CD4-positive, alpha-beta T cell treated with Interleukin-1 beta for 1 hour (primary cell): ENCODE results near the gene PPP1R27.

Experiments
- DNase-seq, 2 donors: peaks; one replicate each; pipeline ENCODE4 v3.0.0-alpha.2; 2020 to 2022

The PPP1R27 gene

GRCh38 chr17:81819708-81820107, 15.1 kb downstream of the PPP1R27 start:
- DNase-seq, result no peak

DNA sequence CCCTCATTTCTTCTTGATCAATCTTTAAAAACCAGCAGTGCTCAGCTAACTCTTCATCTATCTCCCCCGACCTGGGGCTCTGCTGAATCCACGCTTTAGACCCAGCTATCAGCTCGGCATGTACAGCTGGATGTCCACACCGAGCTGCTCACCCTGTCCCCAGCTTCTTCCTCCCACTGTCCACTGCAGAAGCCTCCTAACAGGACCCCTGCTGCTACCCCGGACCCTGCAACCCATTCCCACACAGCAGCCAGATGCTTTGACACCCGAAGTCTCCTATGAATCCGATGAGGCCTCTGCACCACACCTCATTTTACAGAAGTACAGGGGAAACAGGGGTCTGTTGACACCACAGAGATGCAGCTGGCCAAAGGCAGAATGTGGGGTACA, 17.1 kb downstream of the PPP1R27 start:
- DNase-seq, result no peak

- no peak for DNase-seq
Observed at GRCh38 chr17:81815646-81815986, 19.2 kb downstream of the PPP1R27 start.

DNA sequence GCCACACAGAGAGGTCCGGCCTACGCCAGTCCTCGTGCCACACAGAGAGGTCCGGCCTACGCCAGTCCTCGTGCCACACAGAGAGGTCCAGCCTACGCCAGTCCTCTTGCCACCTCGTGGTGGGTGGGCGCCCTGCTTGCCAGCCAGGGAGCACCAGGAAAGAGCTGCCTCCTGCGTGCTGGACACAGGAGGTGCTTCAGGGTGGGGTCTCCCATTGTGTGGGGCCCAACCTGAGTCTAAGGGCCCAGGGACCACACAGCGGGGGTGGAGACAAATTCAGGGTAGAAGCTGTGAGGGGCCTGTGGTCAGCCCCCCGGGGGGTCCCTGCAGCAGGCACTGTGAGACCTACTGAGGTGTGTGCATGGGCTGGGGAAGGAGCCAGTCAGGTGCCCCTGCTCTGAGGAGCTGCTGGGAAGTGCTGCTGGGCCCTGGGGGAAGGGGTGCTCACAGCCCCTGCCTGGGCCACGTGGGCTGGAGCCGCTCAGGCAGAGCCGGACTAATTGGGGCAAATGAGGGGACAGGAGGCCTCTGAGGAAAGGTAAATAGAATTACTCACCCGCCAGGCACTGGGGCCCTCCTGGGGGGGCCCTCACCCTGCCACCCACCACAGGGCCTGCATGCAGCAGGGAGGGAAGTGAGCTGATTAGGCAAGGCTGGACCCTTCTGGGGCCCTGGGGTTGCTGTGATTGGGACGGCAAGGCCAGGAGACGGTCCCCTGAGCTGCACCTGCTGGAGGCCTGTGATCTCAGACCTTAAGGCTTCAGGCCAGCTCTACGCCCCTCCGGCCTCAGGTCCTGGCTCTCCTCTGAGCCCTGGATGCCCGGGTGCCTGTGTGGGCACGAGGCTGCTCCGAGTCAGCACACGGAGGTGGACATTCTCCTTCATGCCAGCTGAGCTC, 19.9 kb downstream of the PPP1R27 start:
- no peak for DNase-seq

- no peak for DNase-seq
Observed at GRCh38 chr17:81813861-81814683, 20.8 kb downstream of the PPP1R27 start.

GRCh38 chr17:81813371-81813684, 21.5 kb downstream of the PPP1R27 start:
- DNase-seq, result no peak

GRCh38 chr17:81812571-81813370, 22.1 kb downstream of the PPP1R27 start:
- DNase-seq, result no peak

- no peak for DNase-seq
Observed at GRCh38 chr17:81811705-81812570, 22.9 kb downstream of the PPP1R27 start.

DNA sequence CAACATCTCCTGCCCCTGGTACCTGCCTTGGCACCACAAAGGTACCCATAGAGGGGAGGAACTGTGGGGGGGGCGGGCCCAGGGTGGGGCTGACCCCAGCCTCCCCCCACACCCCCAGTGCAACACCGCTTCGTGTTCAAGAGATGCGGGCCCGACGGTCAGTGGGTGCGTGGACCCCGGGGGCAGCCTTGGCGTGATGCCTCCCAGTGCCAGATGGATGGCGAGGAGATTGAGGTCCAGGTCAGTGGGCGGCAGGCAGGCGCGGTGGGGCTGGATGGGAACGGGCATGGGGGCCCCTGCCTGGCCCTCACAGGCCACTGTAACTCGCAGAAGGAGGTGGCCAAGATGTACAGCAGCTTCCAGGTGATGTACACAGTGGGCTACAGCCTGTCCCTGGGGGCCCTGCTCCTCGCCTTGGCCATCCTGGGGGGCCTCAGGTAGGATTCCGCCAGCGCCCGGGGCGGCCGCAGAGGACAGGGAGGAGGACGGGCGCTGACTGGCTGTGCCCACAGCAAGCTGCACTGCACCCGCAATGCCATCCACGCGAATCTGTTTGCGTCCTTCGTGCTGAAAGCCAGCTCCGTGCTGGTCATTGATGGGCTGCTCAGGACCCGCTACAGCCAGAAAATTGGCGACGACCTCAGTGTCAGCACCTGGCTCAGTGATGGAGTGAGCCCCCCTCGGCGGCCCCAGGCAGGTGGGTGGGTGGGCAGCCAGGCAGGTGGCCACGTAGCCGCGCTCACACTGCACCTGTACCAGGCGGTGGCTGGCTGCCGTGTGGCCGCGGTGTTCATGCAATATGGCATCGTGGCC, 23.8 kb downstream of the PPP1R27 start:
- DNase-seq, result no peak

GRCh38 chr17:81810476-81810875, 24.4 kb downstream of the PPP1R27 start:
- DNase-seq, result no peak

- no peak for DNase-seq
Observed at GRCh38 chr17:81809556-81809998, 25.3 kb downstream of the PPP1R27 start.

DNA sequence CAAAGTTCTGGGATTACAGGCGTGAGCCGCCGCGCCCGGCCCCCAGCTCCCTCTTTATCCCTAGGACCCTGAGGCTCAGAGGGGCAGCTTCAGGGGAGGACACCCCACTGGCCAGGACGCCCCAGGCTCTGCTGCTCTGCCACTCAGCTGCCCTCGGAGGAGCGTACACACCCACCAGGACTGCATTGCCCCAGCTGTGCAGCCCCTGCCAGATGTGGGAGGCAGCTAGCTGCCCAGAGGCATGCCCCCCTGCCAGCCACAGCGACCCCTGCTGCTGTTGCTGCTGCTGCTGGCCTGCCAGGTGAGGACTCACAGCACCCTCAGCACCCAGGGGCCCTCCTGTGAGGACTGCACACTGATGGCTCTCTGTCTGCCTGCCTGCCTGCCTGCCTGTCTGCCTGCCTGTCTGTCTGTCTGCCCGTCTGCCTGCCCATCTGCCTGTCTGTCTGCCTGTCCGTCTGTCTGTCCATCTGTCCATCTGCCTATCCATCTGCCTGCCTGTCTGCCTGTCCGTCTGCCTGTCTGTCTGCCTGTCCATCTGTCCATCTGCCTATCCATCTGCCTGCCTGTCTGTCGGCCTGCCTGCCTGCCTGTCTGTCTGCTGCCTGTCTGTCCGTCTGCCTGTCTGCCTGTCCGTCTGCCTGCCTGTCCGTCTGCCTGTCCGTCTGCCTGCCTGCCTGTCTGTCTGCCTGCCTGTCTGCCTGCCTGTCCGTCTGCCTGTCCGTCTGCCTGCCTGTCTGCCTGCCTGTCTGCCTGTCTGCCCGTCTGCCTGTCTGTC, 25.9 kb downstream of the PPP1R27 start:
- no peak for DNase-seq

DNA sequence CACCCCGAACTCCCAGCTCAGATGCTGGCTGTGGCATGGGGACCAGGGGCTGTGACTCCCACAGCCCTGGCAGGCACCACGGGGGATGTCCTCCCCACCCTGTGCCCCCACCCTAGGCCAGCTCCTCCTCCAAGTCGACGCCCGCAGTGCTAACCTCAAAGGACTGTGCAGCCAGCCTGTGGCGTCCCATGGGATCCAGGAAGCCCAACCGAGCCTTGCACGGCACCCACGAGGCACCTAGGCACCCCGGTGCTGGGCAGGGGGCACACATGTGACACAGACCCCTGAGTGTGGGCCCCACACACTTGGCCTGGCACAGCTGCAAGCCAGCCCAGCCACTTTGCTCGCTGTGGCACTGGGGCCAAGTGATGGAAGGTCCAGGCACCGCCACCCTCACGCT, 27.0 kb downstream of the PPP1R27 start:
- DNase-seq, result no peak

DNA sequence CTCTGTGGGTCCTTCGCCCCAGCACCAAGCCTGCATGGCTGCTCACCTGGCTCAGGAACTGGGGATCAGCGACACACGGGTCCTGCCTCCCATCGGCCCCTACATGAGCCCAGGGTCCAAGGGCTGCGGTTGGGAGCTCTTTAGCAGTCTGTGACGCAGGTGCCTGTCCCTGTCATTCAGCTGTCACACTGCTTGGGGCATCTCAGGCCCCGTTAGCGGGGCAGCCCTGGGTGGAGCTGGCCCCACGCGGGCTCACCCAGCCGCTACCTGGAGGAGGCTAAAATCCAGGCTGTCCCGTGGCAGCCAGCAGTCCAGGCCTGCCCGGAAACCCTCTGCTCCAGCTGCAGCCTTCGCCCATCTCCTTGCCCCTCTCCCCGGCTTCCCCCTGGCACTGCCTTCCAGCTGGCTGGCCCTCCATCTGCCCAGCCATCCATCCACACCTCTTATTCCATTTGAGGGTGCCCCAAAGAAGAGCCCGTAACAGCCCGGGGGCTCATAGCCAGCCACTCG, 27.6 kb downstream of the PPP1R27 start:
- DNase-seq, result no peak

DNA sequence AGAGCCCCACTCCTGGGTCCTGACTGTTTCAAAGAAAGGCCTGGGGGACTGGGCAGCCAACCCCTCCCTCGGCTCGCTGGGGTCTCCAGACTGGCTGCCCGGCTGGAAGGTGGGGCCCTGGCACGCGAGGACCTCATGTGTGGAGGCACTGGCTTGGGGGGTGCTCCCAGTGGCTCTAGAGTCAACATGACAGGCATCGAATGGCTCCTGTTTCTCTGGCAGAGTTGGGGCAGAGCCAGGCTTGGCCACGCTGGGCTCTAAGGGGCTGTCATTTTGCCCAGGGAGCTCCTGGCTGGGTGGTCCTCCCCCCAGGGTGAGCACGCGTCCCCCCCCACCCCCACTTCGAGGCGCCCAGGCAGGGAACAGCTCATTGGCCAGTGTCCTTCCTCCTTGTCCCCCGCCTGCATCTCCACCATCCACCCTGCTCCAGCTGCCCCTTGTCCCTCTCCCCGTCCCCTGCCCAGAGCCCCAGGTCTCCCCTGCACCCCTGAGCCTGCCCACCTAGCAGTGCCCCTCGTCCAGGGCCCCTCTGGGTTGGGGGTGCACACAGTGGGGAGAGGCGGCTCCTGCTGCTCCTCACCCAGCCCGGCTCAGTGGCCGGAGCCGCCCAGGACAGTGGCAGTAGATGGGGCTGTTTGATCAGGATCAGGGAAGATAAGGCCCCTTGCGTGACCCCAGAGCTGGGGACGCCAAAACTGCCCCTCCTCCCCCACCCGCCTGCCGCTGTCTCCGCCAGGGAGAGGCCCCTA, 28.2 kb downstream of the PPP1R27 start:
- DNase-seq, result no peak

DNA sequence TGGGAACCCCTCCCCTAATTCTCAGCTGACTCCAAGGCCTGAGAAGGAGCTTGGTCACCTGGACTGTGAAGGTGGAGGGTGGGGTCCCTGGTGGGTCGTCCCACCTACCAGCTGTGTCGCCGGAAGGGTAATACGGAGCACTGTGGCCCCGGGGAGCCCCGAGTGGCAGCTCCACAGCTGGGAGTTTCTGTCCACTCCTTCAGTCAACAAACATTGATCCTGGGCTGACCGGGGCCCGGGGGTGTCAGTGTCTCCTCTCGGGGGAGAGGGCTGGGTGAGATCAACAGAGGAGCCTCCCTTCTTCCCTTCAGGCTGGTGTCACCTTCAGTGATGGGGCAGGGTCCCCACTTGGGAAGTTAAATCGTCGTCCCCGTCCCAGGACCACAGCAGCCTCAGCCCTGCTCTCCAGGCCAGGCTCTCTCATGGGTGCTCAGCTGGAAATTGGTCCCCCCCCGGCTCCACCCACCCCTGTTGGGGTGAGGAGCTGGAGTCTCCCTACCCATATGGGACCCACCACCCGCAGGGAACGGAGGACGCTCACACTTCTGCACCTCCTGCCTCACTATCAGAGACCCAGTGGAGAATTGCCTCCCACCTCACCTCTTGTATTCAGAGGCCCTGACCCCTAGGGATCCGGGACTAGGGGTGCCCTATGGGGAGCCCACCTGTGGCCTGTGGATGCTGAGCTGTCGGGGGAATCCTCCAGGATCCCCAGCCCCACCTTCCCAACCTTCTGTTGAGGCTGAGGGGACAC, 29.0 kb downstream of the PPP1R27 start:
- no peak for DNase-seq

DNA sequence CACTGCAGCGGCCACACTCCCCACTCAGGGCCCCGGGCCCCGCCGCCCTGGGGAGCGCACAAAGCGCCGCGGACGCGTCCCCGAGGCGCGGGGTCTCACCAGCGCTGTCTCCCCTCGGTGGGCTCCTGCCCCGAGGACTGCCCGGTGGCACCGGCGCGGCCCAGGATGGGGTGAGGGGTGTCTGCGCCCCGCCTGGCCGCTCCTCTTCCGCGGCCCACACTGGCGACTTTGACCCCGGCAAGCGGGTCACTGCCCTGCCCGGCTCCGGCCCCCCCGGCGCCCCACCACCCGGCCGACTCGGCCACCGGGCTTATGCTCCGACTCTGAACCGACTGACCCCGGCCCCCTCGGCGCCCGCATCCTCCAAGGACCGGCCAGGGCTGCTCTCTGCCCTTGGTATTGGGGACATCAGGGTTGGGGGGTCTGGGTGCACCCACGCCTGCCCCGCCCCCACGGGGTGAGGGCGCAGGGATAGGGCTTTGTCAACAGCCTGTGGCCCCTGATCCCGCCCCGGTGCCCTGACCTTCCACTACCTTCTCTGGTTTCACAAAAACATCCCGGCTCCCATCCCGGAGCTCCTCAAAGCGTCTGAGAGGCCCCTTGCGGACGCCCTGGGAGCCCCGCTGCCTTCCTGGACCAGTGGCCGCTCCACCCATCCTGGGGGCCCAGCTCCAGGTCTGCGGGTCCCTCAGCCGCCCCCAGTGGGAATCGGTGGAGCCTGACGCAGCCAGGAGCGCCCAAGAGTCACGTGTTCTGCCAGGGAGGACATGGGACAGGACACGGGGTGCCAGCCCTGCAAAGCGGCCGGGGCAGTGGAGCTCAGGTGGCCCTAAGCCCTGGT, 30.1 kb downstream of the PPP1R27 start:
- no peak for DNase-seq
